GM21515 (cell line): ENCODE results near the gene CLEC3B.
"Not testable (repeated sequence)": the region's sequence is repeated elsewhere in the genome, so short reads cannot be mapped to it uniquely, and the experiment has no call there.

Source experiments
- ATAC-seq: cut with Tn5 transposase; IDR thresholded peaks from one replicate; pipeline ENCODE4 v1.9.1; 2021; ENCODE audit not compliant: unreplicated experiment

Gene CLEC3B

GRCh38 chr3:45034612-45035252 is 8.6 kb downstream of the CLEC3B start:
- no peak for ATAC-seq

GRCh38 chr3:45035441-45036301 is 9.6 kb downstream of the CLEC3B start:
- ATAC-seq = no peak

- peak; percentile 78 for ATAC-seq
Observed at GRCh38 chr3:45037720-45038455, 11.8 kb downstream of the CLEC3B start.

- no peak for ATAC-seq
Observed at GRCh38 chr3:45041666-45042065, 15.6 kb downstream of the CLEC3B start.

GRCh38 chr3:45042162-45042561 is 16.1 kb downstream of the CLEC3B start:
- ATAC-seq = no peak

- ATAC-seq = no peak
Observed at GRCh38 chr3:45043728-45044299, 17.7 kb downstream of the CLEC3B start.

GRCh38 chr3:45048244-45048643 is 22.1 kb downstream of the CLEC3B start:
- no peak for ATAC-seq

GRCh38 chr3:45049807-45050206 is 23.7 kb downstream of the CLEC3B start:
- ATAC-seq = no peak

GRCh38 chr3:45051685-45052084 is 25.6 kb downstream of the CLEC3B start:
- no peak for ATAC-seq

- ATAC-seq = not testable (repeated sequence)
Observed at GRCh38 chr3:45053805-45054195, 27.7 kb downstream of the CLEC3B start.

GRCh38 chr3:45054196-45054857 is 28.2 kb downstream of the CLEC3B start:
- ATAC-seq = no peak

- no peak for ATAC-seq
Observed at GRCh38 chr3:45055032-45055410, 28.9 kb downstream of the CLEC3B start.

GRCh38 chr3:45055411-45056143 is 29.5 kb downstream of the CLEC3B start:
- no peak for ATAC-seq

- no peak for ATAC-seq
Observed at GRCh38 chr3:45056608-45057301, 30.7 kb downstream of the CLEC3B start.

- ATAC-seq = no peak
Observed at GRCh38 chr3:45057557-45057956, 31.5 kb downstream of the CLEC3B start.

GRCh38 chr3:45059132-45059531 is 33.0 kb downstream of the CLEC3B start:
- no peak for ATAC-seq

GRCh38 chr3:45060165-45060892 is 34.2 kb downstream of the CLEC3B start:
- ATAC-seq = no peak

- ATAC-seq = no peak
Observed at GRCh38 chr3:45062697-45063070, 36.6 kb downstream of the CLEC3B start.
